ENCODE results near the gene DNAJC16.
"Not testable (repeated sequence)": the region's sequence is repeated elsewhere in the genome, so short reads cannot be mapped to it uniquely, and the experiment has no call there.

The DNAJC16 gene

DNA sequence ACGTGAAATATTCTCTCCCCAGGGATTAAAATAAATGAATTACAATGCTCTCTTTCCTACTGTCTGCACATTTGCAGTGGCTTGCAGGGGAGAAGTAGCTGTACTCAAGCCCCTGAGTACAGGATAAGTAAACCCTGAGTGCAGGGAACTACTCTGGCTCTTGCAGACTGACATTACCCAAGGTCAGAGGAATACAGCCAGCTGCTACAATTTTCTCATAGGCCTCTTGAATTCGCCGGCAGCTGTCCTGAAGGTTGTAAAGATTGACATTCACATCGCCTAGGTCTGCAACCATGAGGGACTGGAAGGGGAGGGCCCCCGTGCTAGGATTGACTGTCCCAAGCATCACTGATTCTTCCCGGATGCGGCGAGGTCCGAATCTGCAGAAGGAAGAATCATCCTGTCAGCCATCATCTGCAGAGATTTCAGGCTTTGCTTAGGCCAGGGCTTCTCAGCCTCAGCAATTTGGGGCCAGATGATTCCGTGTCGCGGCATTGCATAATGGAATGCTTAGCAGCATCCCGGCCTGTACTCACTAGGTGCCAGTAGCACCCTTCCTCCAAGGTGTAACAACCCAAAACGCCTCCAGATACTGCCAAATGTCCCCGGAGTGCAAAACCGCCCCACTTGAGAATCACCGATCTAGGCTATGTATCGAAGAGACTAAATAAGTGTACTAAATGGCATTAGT lies 56.5 kb downstream of the DNAJC16 start:
- DNase-seq (ENCODE audit: low read depth) = no peak

- peak; percentile 39 for DNase-seq (ENCODE audit: low read depth)
Measured at GRCh38 chr1:15584489-15585363, 58.1 kb downstream of the DNAJC16 start, which contains the start of gene AGMAT. AGMAT (minus strand) TSS chr1:15585051; CDS start chr1:15584967, 84 bp downstream.

GRCh38 chr1:15592285-15592684 lies 65.6 kb downstream of the DNAJC16 start:
- no peak for DNase-seq (ENCODE audit: low read depth)

GRCh38 chr1:15595809-15596617 lies 69.4 kb downstream of the DNAJC16 start:
- DNase-seq (ENCODE audit: low read depth) = no peak

- no peak for DNase-seq (ENCODE audit: low read depth)
Measured at GRCh38 chr1:15598436-15598835, 71.8 kb downstream of the DNAJC16 start.

GRCh38 chr1:15603050-15603965 lies 76.7 kb downstream of the DNAJC16 start:
- peak; percentile 68 for DNase-seq (ENCODE audit: low read depth)

DNA sequence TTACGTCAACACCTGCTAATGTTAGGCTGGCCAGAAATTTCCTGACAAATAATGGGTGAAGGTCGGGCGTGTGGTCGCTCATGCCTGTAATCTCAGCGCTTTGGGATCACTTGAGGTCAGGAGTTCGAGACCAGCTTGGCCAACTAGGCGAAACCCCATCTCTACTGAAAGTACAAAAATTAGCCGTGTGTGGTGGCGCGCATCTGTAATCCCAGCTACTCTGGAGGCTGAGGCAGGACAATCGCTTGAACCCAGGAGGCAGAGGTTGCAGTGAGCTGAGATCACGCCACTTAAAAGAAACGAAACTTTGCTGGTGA lies 77.3 kb downstream of the DNAJC16 start:
- not testable (repeated sequence) for DNase-seq (ENCODE audit: low read depth)

DNA sequence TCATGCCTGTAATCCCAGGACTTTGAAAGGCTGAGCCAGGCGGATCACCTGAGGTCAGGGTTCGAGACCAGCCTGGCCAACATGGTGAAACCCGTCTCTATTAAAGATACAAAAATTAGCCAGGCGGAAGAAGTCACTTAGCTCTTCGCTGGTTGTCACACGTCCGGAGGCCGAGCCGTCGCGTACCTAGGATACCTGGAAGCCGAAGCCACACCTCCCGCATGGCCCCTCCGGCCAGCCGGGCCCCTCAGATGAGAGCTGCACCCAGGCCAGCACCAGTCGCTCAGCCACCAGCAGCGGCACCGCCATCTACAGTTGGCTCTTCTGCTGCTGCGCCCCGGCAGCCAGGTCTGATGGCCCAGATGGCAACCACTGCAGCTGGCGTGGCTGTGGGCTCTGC lies 77.8 kb downstream of the DNAJC16 start:
- DNase-seq (ENCODE audit: low read depth) = not testable (repeated sequence)

- no peak for DNase-seq (ENCODE audit: low read depth)
Measured at GRCh38 chr1:15605398-15606383, 79.0 kb downstream of the DNAJC16 start.

- no peak for DNase-seq (ENCODE audit: low read depth)
Measured at GRCh38 chr1:15609631-15610030, 83.0 kb downstream of the DNAJC16 start.

GRCh38 chr1:15610167-15610566 lies 83.5 kb downstream of the DNAJC16 start:
- DNase-seq (ENCODE audit: low read depth) = no peak

GRCh38 chr1:15616373-15617172 lies 89.9 kb downstream of the DNAJC16 start:
- no peak for DNase-seq (ENCODE audit: low read depth)

- DNase-seq (ENCODE audit: low read depth) = peak; percentile 84
Measured at GRCh38 chr1:15617173-15618076, 90.8 kb downstream of the DNAJC16 start, which contains the start of gene DDI2. DDI2 (plus strand) TSS chr1:15617458; CDS start chr1:15617671, 213 bp downstream.

- DNase-seq (ENCODE audit: low read depth) = no peak
Measured at GRCh38 chr1:15618077-15618654, 91.5 kb downstream of the DNAJC16 start.

GRCh38 chr1:15618655-15619525 lies 92.2 kb downstream of the DNAJC16 start:
- no peak for DNase-seq (ENCODE audit: low read depth)

DNA sequence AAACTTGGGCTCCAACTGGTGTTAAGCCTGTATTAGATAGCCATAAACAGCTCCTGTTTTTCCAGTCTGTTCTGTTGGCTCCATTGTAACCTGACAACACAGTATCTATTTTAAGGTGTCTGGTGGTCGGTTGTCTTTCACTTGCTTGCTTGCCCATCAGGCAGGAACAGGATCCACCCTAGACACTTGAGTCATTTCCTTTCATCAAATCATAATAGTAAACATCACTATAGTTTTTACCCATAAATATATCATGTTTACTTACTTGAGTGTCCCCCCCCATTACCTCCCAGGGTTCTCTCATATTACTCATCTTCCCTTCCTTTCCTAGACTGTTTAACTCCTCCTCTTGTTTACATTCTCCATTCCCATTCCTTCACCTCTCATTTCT lies 93.5 kb downstream of the DNAJC16 start:
- DNase-seq (ENCODE audit: low read depth) = no peak

Data from stimulated activated CD8-positive, alpha-beta memory T cell treated with anti-CD3 and anti-CD28 coated beads, Interleukin-15, amount 100 ng/mL, for 24 hours (primary cell).